CD4-positive, alpha-beta T cell treated with Interleukin-4 for 1 hour (primary cell): ENCODE results near the gene MYH6.
"Not testable (repeated sequence)": the region's sequence is repeated elsewhere in the genome, so short reads cannot be mapped to it uniquely, and the experiment has no call there.

ENCODE experiments used
- DNase-seq, 2 donors: peaks; one replicate each; pipeline ENCODE4 v3.0.0-alpha.2; 2020 to 2022

The MYH6 gene

DNA sequence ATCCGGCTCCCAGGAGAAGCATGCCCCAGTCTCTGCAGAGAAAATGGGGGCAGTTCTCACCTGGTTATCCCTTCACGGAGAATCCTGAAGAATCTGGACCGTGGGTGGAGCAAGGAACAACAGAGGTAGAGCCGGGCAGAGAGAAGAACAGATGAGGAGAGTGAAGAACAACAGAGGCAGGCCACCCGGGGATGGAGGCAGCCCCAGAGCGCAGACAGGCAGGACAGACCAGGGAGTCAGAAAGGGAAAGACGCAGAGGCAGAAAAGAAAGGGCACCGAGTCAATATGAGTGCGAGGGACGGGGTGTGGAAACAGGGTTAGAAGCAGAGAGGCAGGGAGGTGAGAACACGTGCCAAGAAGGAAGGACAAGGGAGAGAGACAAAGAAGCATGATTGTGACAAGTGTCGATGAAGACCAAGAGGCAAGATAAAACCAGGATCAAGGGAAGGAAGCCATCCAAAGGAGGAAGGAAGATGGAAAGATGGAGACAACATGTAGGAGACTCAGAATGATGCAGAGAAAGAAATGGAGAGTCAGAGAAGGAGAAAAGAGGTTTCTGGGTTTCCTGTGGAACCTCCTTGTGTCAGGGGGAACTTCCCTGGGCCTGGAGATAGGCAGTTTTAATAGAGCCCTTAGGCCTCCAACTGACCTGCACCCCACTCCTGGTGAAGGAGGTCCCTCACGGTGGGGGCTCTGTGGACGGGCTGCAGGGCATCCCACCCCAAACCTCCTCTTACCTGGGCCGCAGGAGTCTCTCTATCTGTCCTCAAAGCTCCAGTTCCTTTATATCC, at the start of gene MYH6:
MYH6 (minus strand) TSS at position 758 of the 791 bp plus-strand sequence. CDS start 1,050 bp downstream, outside the sequence.
- no peak for DNase-seq

DNA sequence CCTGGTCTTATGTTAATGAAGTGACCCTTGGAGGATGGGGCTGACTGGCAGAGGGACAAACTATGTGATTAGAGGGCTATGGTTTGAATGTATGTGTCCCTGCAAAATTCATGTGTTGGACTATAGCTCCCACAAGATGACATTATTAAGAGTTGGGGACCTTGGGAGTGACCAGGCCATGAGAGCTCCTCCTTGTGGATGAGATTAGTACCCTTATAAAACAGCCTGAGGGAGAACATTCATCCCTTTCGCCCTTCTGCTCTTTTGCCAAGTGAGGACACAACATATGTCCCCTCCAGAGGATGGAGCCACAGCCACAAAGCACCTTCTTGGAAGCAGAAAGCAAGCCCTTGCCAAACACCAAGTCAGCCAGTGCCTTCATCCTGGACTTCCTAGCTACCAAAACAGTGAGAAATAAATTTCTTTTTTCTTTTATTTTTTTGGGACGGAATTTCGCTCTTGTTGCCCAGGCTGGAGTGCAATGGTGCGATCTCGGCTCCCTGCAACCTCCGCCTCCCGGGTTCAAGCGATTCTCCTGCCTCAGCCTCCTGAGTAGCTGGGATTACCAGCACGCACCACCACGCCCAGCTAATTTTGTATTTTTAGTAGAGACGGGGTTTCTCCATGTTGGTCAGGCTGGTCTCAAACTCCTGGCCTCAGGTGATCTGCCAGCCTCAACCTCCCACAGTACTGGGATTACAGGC, 49.0 kb upstream of the MYH6 start:
- DNase-seq = not testable (repeated sequence)

DNA sequence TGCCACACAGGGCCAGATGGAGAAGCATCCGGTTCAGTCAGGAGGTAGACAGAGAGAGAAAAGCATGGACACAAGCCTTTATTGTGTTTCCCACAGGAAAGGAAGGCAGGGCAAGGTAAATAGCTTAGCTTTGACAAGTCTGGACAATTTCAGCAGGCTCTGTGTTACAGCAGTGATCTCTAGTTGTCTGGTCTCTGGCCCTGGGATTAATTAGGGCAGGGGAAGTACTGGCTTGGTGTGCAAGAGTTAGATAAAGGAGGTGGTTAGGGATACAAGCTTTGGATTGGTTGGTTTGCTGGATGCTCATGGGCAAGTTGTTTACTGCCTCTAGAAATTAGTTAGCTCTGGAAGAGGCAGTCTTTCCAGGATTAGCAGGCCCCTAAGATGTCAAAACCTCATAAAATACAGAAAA, 46.4 kb upstream of the MYH6 start:
- no peak for DNase-seq

DNA sequence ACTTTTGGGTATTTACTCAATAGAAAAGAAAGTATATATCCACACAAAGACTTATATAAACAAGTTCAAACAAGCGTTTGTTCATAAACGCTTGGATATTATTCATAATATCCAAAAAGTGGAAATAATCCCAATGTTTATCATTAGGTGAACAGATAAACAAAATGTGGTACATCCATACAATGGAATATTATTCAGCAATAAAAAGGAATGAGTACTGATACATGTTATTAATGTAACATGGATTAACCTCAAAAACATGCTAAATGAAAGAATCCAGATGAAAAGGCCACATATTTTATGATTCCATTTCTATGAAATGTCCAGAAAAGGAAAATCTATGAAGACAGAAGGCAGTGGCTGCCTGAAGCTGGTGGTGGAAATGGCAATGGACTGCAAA, 44.2 kb upstream of the MYH6 start:
- no peak for DNase-seq

DNA sequence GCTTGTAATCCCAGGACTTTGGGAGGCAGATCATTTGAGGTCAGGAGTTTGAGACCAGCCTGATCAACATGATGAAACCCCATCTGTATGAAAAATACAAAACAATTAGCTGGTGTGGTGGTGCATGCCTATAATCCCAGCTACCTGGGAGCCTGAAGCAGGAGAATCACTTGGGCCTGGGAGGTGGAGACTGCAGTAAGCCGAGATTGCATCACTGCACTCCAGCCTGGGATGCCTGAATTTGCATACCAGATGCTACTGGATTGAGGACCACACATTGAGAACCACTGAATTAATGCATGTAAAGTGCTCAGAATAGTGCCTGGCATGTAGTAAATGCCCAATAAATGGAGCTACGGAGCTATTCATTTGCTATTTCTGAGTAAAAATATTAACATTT, 42.3 kb upstream of the MYH6 start:
- no peak for DNase-seq

DNA sequence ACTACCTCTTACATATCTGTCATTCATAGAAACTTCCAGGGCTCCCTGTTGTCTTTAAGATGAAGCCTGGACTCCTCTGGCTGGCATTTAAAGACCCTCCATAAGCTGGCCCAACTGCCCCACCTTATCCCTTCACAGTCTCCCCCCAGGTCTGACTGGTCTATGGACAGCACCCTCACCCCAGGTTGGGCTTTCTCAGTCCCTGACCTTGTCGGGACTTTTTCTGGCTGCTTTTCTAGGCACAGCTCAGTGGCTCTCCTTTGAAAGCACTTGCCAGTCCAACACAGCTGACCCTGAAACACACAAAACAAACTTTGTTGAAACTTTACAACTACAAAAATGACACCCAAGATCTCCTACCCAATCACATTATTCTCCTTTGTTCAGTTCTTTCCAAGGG, 41.2 kb upstream of the MYH6 start:
- DNase-seq = no peak

DNA sequence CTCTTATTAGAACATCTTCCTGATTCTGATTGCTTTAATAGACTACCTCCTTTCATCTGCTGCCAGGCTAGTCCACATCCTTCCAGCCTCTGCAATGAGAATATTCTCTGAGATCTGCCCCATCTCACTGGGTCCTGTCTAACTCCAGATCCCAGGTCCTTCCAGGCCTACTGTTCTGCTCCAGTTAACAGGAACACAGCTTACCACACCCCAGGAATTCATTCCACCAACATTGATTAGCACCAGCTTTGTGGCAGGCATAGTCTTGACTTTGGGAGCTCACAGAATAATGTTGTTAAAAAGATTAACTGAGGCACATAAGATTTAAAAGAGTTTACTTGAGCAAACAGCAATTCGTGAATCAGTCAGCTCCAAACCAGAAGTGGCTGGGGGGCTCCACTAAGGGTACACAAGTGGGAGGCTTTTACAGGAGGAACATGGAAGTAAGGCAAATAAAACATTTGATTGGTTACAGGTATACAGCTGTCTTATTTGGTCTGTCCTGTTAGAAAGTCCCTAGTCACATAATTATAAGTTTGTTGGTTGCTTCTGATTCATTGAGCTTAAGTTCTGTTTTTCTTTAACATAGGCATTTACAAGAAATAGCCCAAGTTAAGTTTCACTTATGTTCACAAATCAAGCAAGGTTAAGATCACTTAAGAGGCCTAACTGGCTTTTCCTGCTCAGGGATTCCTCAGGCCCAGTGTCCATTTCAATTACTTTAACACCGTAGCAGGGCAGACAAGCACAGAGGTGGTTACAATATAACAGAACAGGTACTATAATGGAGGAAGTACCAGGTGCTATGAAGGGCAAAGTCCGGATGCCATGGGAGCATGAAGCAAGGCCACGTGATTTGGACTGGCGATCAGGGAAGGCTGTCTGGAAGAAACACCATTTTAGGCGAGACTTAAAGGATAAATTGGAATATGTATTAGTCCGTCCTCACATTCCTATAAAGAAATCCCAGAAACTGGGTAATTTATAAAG, 39.6 kb upstream of the MYH6 start:
- DNase-seq = no peak

DNA sequence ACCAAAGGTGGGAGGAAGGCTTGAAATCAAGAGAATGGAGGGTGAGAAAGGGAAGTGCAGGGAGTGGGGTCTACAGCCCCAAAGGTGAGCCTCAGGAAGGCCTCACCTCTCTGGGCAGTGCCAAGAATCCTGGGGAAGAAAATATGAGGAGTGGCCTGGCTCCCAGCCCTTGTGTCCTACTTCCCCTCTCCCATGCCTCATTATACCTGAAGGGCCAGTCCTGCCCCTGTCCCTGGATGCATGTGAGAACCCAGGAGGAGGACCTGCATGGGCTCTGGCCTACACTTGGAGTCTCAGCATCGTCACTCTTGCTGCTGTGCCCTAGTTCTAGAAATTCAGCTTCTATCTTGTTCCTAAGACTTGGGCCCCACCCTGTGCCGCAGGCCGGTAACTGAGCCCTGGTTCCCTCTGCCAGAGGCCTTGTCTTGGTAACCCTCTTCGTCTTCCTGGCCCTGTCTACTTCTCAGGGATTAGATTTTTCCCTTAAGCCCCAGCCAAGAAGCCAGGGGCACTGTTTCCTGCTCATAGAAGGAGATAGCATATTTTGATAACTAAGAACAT, 38.3 kb upstream of the MYH6 start:
- no peak for DNase-seq

DNA sequence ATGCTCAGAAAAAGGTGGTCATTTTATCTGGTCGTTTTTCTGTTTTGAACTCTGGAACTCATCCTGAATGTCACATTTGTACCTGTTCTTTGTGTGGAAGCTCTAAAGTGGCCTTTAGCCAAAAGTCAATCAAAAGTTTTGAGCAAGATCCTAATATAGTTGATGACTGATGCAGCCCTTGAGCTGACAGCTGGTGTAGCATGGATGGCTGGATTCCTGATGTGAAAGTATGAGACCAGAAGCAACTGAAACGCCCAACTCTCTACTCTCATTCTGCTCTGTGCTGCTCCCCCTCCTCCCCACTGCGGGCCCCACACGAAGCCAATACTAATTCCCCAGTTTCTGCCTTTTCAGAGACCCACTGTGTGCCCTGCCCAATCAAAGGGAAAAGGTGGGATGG, 37.7 kb upstream of the MYH6 start:
- no peak for DNase-seq

DNA sequence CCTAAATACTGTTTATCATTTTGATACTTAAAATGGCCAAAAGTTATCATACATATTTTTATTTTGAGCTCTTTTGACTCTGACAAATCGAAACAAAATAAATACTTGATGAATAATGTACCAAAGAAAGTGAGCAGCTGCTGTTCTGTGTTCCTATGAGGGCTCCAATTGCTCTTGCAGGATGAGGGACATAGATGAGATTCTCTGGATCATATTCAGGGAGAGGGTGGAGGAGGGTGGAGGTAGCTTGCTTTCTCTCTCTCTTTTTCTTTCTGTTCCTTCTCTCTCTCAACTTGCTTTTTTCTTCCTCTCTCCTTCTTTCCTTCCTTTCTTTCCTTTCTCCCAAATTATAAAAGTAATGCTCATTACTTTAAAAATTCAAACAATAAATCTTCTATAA, 36.2 kb upstream of the MYH6 start:
- DNase-seq = no peak

DNA sequence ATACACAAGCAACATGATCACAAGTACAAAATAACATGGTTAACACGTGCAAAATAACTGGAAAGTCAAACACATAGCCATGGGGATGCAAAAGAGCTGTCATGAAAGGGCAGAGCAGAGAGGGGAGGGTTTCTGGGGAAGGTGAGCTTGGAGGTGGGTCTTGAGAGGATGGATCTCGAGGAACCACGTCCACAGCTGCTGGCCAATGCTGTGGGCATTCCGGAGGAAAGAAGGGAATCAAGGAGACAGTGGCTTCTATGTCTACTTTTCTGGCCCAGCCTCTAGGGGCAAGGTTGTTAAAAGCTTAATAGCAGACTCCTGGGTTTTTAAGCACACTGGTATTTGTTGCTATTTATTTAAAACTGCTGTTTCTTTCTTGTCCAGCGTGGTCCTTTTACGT, 35.8 kb upstream of the MYH6 start:
- no peak for DNase-seq

DNA sequence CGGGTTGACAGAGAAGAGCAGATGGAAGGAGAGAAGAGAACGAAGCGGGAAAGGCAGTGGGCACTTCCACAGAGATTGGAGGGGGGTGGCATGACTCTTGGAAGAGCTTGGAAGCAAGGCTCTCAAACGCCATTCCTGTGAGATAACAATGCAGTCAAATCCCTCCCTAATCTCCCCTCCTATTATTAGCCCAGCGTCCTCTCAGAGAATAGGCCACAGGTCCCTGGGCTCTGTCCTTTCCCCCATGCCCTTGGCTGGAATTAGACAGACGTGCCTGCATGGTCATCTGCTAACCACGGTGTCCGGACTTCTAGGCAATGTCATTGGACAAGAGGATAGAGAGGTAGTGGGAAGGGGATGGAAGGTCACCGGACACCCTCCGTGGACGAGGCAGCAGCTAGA, 35.3 kb upstream of the MYH6 start:
- no peak for DNase-seq

DNA sequence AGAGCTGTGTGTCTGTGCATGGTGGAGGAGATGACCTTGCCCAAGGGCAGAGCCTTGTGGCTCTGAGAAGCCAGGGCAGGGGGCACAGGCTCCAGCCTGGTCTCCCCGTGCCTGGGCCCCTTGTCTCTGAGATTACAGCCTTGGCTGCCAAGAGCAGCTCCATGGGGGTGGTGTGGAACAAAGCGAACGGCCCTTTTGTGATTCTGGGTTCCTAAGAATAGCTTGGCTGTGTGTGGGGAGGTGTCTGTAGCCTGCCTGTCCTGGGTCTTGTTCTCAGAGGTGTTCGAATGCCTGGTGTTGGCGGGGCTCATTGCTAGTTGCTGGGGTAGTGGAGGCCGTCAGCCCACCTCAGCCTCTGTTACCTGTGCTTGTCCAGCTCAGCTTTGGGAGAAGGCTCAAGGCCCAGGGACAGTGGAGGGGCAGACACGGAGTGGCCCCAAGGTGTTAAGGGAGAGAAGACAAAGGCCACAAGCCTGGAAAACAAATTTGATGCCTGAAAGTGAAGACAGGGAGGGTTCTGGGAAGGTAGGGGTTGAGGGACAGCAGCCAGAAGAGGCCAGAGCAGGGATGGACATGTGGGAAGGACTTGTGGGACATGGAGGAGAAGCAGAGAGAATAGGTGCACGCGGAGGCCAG, 34.8 kb upstream of the MYH6 start:
- no peak for DNase-seq

DNA sequence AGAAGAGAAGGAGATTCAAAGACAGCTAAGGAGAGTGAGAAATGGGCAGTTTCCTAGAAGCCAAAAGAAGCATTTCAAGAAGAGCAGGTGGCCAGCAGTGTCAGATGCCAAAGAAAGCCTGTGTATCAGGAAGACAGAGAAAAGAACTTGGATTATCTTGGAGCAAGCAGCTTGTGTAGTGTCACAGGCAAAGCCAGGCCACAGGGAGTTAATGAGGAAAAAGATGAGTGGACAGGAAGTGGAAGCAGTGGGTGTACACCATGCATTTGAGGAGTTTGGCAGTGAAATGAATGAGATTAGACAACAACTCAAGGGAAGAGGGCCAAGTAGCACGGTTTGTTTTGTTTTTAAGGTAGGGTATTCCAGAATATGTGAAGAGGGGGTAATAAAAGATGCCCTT, 33.0 kb upstream of the MYH6 start:
- DNase-seq = no peak

DNA sequence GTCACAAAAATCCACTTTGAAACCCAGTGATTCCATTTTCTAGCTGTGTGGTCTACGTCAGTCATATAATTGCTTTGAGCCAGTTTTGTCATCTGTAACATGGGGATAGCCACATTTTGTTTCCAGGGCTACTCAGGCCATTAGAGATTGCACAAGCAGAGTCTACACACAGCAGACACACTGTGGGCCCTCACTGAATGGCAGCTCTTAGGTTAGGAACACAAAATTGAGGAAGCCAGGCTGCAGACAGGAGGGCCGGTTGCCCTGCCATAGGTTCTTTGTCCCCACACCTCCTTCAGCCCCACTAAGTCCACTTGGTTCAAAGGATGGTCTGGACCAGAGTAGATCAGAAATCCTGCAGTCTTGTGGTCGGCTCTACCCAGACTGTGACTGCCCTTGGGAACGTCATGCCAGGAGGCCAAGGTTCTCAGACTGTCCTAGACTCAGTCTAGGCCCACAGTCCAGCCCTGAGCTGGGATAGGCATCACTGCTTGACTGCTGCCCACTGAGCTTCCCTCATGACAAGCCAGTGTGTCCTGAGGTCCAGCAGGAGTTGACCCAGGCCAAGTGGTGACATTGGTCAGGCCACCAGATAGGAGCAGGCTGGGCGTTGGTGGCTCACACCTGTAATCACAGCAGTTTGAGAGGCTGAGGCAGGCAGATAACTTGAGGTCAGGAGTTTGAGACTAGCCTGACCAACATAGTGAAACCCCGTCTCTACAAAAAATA, 31.2 kb upstream of the MYH6 start:
- no peak for DNase-seq

DNA sequence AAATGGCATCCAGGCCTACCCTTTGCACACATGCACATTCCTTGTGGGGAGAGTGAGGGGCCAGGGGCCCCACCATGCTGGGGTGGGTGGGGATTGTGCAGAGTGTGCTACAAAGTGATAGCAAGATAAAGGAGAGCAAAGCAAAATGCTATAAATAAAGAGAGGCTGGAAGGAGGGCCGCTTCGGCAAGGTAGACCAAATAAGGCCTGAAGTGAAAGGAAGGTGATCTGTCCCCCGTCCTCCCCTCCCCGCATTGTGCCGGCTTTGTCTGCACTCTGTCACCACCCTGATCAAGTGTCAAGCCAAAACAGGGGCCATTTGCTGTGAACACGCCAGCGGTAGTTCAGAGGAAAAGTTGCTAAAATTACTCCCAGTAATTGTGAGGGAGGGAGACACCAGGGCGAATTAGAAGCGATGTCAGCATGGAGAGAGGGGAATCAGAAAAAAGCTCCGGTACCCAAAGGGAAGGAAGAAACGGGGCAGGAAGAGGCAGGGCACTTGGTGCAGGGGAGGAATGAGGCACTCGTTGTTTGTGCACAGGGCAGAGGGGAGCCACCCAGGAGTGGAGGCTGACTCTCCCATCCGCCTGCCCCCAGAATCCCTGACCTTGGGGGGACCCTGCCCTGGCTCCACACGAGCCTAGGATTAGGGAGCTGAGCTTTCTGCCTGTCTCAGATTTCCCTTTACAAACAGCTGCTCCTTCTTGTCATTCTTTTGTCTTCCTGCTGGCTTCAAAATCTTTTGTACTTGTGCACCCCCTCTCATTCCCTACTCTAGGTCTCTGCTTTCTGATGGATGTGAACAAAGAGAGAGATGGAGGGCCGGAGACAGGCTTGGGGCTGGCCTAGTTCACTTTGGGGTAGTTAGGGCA, 30.3 kb upstream of the MYH6 start:
- no peak for DNase-seq

DNA sequence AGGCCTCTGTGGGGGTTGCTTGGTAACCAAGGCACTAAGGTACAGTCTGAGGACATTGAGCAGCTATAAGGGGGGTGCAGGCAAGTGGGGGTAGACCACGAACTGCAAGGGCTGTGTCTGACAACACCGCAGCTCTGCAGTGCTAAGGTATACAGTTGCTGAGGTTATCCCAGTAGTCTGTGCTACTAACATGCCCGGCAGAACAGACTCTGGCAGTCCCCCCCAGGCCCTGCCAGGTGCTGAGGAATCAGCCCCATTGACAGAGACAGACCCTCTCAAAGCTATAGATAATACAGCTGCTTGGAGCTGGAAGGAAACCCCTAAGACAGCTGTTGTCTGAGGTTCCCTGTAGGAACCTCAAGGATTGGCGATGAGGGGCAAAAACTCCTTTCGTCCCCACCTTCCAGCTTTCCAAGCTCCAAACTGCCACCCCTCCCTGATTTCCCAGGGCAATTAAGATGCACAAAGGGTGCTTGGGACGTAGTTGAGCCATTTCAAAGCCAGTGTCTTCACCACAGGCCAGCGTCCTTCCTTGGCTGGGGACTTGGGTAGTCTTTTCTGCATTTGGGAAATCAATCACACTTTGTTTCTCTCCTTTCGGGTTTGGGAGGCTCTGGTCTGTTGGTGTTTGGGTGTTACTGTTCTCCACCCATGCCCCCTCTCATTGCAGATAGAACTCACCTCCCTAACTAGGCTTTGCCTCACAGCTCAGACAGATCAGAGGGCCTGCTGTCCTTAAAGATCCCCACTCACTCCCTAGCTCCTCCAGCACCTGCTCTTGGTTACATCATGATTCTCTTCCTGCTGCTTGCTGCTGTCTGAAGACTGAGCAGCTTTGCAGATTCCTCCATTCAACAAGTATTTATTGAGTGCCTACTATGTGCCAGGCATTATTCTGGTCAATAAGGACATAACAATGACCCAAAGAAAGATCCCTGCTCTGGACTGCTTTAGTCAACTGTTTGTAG, 29.3 kb upstream of the MYH6 start:
- no peak for DNase-seq

DNA sequence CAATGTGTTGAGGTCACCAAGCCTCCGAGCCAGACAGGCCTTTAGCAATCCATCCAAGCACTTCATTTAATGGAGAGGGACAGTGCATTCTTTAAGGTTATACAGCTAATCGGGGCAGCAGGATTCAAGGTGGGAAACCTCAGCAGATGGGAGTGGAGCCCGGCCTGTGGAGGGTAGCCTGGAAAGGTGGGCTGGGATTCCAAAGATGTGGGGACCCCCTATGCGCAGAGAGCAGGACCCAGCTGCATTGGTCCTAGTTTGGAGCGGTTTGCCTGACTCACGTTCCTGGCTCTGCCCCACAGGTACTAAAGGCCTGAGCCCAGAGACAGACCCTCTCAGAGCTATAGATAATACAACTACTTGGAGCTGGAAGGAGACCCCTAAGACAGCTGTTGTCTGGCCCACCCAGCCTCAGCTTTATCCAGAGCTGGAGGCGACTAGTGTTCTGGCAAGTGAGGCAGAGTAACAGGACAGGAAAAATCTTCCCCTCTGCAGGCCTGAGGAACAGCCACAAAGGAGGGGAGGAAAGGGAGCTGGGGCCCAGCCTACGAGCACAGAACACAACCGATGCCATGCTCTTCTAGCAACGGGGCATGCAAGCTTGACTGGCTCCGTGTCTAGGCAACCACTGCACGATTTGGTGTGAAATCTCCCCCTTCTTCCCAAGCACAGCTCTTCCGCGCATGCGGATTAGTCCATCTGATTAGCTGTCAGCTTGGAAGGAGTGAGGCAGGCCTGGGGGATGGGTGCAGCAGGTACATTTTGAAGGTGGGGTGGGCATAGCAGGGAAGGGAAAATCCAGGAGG, 28.5 kb upstream of the MYH6 start:
- no peak for DNase-seq
